ENCODE results near the gene C4A. TPM values are rescaled to one million over a fixed set of nuclear protein-coding genes. Genes with fewer than 3 reads are reported as not detected.
A peak's percentile ranks its signal among the peaks of the same experiment; 100 is the strongest.

C4A gene
- total and polyA plus RNA-seq, 2 of the 13 experiments (the other 11 are each of a cell fraction or from before 2014, with no cell fraction given): 165 to 478 TPM

DNA sequence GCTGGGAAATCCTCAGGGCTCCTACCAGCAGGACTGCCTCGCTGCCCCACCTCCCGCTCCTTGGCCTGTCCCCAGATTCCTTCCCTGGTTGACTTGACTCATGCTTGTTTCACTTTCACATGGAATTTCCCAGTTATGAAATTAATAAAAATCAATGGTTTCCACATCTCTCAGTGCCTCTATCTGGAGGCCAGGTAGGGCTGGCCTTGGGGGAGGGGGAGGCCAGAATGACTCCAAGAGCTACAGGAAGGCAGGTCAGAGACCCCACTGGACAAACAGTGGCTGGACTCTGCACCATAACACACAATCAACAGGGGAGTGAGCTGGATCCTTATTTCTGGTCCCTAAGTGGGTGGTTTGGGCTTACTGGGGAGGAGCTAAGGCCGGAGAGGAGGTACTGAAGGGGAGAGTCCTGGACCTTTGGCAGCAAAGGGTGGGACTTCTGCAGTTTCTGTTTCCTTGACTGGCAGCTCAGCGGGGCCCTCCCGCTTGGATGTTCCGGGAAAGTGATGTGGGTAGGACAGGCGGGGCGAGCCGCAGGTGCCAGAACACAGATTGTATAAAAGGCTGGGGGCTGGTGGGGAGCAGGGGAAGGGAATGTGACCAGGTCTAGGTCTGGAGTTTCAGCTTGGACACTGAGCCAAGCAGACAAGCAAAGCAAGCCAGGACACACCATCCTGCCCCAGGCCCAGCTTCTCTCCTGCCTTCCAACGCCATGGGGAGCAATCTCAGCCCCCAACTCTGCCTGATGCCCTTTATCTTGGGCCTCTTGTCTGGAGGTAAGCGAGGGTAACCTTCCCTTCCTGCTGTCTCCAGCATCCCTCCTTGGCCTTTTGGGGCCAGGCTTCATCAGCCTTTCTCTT, 36.1 kb upstream of the C4A start, which contains the start of gene CFB (continued):
- TF ChIP-seq NR1H2 (CRISPR knock-in tag; IDR thresholded peaks at IDR 0.05; ENCODE audit: borderline replicate concordance, low read depth) (no peak), ZFYVE20 (CRISPR knock-in tag; IDR thresholded peaks at IDR 0.05; ENCODE audit: borderline replicate concordance, low read depth) (no peak), ZNF674 (CRISPR knock-in tag; IDR thresholded peaks at IDR 0.05; ENCODE audit: low read depth) (no peak), ONECUT2 (CRISPR knock-in tag; IDR thresholded peaks at IDR 0.05) (peak; percentile 87), ATM (IDR thresholded peaks at IDR 0.05; ENCODE audit: borderline replicate concordance) (no peak), ZNF616 (CRISPR knock-in tag; IDR thresholded peaks at IDR 0.05; ENCODE audit: low read depth) (no peak; the same call in 1 of the 2 replicates), ZFP36L1 (CRISPR knock-in tag; IDR thresholded peaks at IDR 0.05) (peak; percentile 93; the same call in 1 of the 2 replicates), ZIK1 (CRISPR knock-in tag; IDR thresholded peaks at IDR 0.05; ENCODE audit: borderline replicate concordance, low read depth) (no peak; the same call in 1 of the 2 replicates), FOXC1 (CRISPR knock-in tag; IDR thresholded peaks at IDR 0.05; ENCODE audit: borderline replicate concordance) (no peak; the same call in 1 of the 2 replicates), BHLHE40 (IDR thresholded peaks at IDR 0.05; ENCODE audit: low read length) (peak; percentile 45; the same call in 1 of the 2 replicates)
- TF ChIP-seq, protein P1, sequence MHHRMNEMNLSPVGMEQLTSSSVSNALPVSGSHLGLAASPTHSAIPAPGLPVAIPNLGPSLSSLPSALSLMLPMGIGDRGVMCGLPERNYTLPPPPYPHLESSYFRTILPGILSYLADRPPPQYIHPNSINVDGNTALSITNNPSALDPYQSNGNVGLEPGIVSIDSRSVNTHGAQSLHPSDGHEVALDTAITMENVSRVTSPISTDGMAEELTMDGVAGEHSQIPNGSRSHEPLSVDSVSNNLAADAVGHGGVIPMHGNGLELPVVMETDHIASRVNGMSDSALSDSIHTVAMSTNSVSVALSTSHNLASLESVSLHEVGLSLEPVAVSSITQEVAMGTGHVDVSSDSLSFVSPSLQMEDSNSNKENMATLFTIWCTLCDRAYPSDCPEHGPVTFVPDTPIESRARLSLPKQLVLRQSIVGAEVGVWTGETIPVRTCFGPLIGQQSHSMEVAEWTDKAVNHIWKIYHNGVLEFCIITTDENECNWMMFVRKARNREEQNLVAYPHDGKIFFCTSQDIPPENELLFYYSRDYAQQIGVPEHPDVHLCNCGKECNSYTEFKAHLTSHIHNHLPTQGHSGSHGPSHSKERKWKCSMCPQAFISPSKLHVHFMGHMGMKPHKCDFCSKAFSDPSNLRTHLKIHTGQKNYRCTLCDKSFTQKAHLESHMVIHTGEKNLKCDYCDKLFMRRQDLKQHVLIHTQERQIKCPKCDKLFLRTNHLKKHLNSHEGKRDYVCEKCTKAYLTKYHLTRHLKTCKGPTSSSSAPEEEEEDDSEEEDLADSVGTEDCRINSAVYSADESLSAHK (CRISPR knock-in tag; IDR thresholded peaks at IDR 0.05; ENCODE audit: borderline replicate concordance): no peak
- TF ChIP-seq, protein P2, sequence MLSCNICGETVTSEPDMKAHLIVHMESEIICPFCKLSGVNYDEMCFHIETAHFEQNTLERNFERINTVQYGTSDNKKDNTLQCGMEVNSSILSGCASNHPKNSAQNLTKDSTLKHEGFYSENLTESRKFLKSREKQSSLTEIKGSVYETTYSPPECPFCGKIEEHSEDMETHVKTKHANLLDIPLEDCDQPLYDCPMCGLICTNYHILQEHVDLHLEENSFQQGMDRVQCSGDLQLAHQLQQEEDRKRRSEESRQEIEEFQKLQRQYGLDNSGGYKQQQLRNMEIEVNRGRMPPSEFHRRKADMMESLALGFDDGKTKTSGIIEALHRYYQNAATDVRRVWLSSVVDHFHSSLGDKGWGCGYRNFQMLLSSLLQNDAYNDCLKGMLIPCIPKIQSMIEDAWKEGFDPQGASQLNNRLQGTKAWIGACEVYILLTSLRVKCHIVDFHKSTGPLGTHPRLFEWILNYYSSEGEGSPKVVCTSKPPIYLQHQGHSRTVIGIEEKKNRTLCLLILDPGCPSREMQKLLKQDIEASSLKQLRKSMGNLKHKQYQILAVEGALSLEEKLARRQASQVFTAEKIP (CRISPR knock-in tag; IDR thresholded peaks at IDR 0.05; ENCODE audit: borderline replicate concordance): no peak
- TF ChIP-seq, protein P3, sequence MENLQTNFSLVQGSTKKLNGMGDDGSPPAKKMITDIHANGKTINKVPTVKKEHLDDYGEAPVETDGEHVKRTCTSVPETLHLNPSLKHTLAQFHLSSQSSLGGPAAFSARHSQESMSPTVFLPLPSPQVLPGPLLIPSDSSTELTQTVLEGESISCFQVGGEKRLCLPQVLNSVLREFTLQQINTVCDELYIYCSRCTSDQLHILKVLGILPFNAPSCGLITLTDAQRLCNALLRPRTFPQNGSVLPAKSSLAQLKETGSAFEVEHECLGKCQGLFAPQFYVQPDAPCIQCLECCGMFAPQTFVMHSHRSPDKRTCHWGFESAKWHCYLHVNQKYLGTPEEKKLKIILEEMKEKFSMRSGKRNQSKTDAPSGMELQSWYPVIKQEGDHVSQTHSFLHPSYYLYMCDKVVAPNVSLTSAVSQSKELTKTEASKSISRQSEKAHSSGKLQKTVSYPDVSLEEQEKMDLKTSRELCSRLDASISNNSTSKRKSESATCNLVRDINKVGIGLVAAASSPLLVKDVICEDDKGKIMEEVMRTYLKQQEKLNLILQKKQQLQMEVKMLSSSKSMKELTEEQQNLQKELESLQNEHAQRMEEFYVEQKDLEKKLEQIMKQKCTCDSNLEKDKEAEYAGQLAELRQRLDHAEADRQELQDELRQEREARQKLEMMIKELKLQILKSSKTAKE (CRISPR knock-in tag; IDR thresholded peaks at IDR 0.05; ENCODE audit: borderline replicate concordance): no peak; the same call in none of the 2 replicates
- TF ChIP-seq, protein P4, sequence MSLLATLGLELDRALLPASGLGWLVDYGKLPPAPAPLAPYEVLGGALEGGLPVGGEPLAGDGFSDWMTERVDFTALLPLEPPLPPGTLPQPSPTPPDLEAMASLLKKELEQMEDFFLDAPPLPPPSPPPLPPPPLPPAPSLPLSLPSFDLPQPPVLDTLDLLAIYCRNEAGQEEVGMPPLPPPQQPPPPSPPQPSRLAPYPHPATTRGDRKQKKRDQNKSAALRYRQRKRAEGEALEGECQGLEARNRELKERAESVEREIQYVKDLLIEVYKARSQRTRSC (CRISPR knock-in tag; IDR thresholded peaks at IDR 0.05; ENCODE audit: low read depth): no peak
- TF ChIP-seq, protein P5, sequence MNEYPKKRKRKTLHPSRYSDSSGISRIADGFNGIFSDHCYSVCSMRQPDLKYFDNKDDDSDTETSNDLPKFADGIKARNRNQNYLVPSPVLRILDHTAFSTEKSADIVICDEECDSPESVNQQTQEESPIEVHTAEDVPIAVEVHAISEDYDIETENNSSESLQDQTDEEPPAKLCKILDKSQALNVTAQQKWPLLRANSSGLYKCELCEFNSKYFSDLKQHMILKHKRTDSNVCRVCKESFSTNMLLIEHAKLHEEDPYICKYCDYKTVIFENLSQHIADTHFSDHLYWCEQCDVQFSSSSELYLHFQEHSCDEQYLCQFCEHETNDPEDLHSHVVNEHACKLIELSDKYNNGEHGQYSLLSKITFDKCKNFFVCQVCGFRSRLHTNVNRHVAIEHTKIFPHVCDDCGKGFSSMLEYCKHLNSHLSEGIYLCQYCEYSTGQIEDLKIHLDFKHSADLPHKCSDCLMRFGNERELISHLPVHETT (CRISPR knock-in tag; conservative IDR thresholded peaks at IDR 0.05): 0 out of 2 replicates have a peak, but pooled peaks have one; percentile 30

All from HepG2 (cell line).